Measurements from ENCODE around the gene CARMIL1.
"Not testable (repeated sequence)": the region's sequence is repeated elsewhere in the genome, so short reads cannot be mapped to it uniquely, and the experiment has no call there.

- TF ChIP-seq NFIC (IDR thresholded peaks at IDR 0.05; ENCODE audit: borderline replicate concordance); NRF1 (IDR thresholded peaks at IDR 0.05; ENCODE audit: low read depth, low read length); EP300 (IDR thresholded peaks at IDR 0.05; ENCODE audit: borderline replicate concordance in 1 of 2, low read depth in 1 of 2, low read length in 1 of 2); CTCF (IDR thresholded peaks at IDR 0.05); CHD2 (IDR thresholded peaks at IDR 0.05; ENCODE audit: low read length, partially characterized antibody); POLR2AphosphoS5 (IDR thresholded peaks at IDR 0.05; ENCODE audit: low read depth, low read length); ELF1 (IDR thresholded peaks at IDR 0.05); MEF2A (IDR thresholded peaks at IDR 0.05; ENCODE audit: borderline replicate concordance, low read depth); REST (IDR thresholded peaks at IDR 0.05; ENCODE audit: low read depth, low read length); RAD21 (IDR thresholded peaks at IDR 0.05; ENCODE audit: low read length); USF2 (IDR thresholded peaks at IDR 0.05; ENCODE audit: borderline replicate concordance, low read depth, low read length); TCF12 (IDR thresholded peaks at IDR 0.05); EZH2phosphoT487 (IDR thresholded peaks at IDR 0.05; ENCODE audit: borderline replicate concordance, low read depth); ZBTB33 (IDR thresholded peaks at IDR 0.05; ENCODE audit: borderline replicate concordance, low read depth): not testable (repeated sequence)
Measured at GRCh38 chr6:25444521-25444920, 165.3 kb downstream of the CARMIL1 start.
